Mesenteric fat pad (tissue), 1 donor: Measurements from ENCODE around the gene SHISAL1. TPM values are rescaled to one million over a fixed set of nuclear protein-coding genes. Genes with fewer than 3 reads are reported as not detected.
A peak's percentile ranks its signal among the peaks of the same experiment; 100 is the strongest.

ENCODE experiments used
- DNase-seq: peaks from one replicate; pipeline ENCODE4 v3.0.0-alpha.2; 2020; ENCODE audit warnings: low spot score
- total RNA-seq: library from RNA; stranded (reverse); fragmentation: NEBNext Ultra II Directional; extraction: Animal tissue kit (Norgen Biotek cat#: 25700); gene quantifications from one replicate; pipeline ENCODE4 v1.2.1, GENCODE V29; 2021
- donor health status: DM: yes; HTN: yes; CAD: no.

Gene SHISAL1
- total RNA-seq, 1 donor from 2014 or later, result 3.3 TPM

GRCh38 chr22:44213489-44214043 lies 99.2 kb downstream of the SHISAL1 start:
- DNase-seq, result no peak

GRCh38 chr22:44212936-44213335 lies 99.8 kb downstream of the SHISAL1 start:
- no peak for DNase-seq

GRCh38 chr22:44211946-44212930 lies 100.5 kb downstream of the SHISAL1 start:
- DNase-seq, result peak; percentile 77

- peak; percentile 45 for DNase-seq
Measured at GRCh38 chr22:44211256-44211945, 101.3 kb downstream of the SHISAL1 start.

- DNase-seq, result peak; percentile 39
Measured at GRCh38 chr22:44210722-44211121, 102.0 kb downstream of the SHISAL1 start.

GRCh38 chr22:44209343-44209742 lies 103.4 kb downstream of the SHISAL1 start:
- DNase-seq, result no peak

- no peak for DNase-seq
Measured at GRCh38 chr22:44207981-44208317, 104.8 kb downstream of the SHISAL1 start.

- peak; percentile 82 for DNase-seq
Measured at GRCh38 chr22:44207173-44207980, 105.4 kb downstream of the SHISAL1 start.

GRCh38 chr22:44206696-44207095 lies 106.1 kb downstream of the SHISAL1 start:
- DNase-seq, result peak; percentile 85

- peak; percentile 49 for DNase-seq
Measured at GRCh38 chr22:44206330-44206645, 106.5 kb downstream of the SHISAL1 start.

- DNase-seq, result peak; percentile 69
Measured at GRCh38 chr22:44205516-44206329, 107.0 kb downstream of the SHISAL1 start.

GRCh38 chr22:44204739-44205515 lies 107.8 kb downstream of the SHISAL1 start:
- DNase-seq, result peak; percentile 82

- DNase-seq, result no peak
Measured at GRCh38 chr22:44203203-44203602, 109.5 kb downstream of the SHISAL1 start.

- DNase-seq, result peak; percentile 64
Measured at GRCh38 chr22:44202261-44202789, 110.4 kb downstream of the SHISAL1 start.

- peak; percentile 83 for DNase-seq
Measured at GRCh38 chr22:44201665-44202064, 111.1 kb downstream of the SHISAL1 start.

- DNase-seq, result peak; percentile 87
Measured at GRCh38 chr22:44200855-44201550, 111.7 kb downstream of the SHISAL1 start.

GRCh38 chr22:44200451-44200850 lies 112.3 kb downstream of the SHISAL1 start:
- DNase-seq, result peak; percentile 60

GRCh38 chr22:44199866-44200265 lies 112.9 kb downstream of the SHISAL1 start:
- peak; percentile 78 for DNase-seq

- DNase-seq, result no peak
Measured at GRCh38 chr22:44199164-44199563, 113.6 kb downstream of the SHISAL1 start.
